CD4-positive, alpha-beta memory T cell (primary cell): ENCODE data around the gene DNAI4. TPM values are rescaled to one million over a fixed set of nuclear protein-coding genes. Genes with fewer than 3 reads are reported as not detected.
"Not testable (repeated sequence)": the region's sequence is repeated elsewhere in the genome, so short reads cannot be mapped to it uniquely, and the experiment has no call there.

Experiments used
- CTCF ChIA-PET: fragments of 350-600 bp; sonication (Branson Sonifier 250); formaldehyde crosslinking; loops from one replicate; lab custom pipeline; 2021; ENCODE audit warnings: inconsistent platforms; ENCODE audit not compliant: partially characterized antibody; lab: Charles Lee
- POLR2A ChIA-PET: fragments of 350-600 bp; sonication (Branson Sonifier 250); formaldehyde crosslinking; loops from one replicate; lab custom pipeline; 2021; ENCODE audit not compliant: partially characterized antibody; lab: Charles Lee
- DNase-seq, 5 donors: peaks; one replicate each; pipeline versions ENCODE4 v3.0.0 to v3.0.0-alpha.2; 2020 to 2022; ENCODE audit warnings: mixed read lengths in 1 of 5
- H3K27ac ChIP-seq: one replicate; pipeline ENCODE4 v1.7.0; 2013; ENCODE audit warnings: low read depth, low read length
- H3K27me3 ChIP-seq: 2 replicates; pipeline ENCODE4 v1.7.0; 2013; ENCODE audit warnings: mild to moderate bottlenecking, low read length, moderate library complexity; ENCODE audit not compliant: insufficient read depth
- H3K36me3 ChIP-seq: 2 replicates; pipeline ENCODE4 v1.7.0; 2013; ENCODE audit warnings: mild to moderate bottlenecking, low read length, moderate library complexity; ENCODE audit not compliant: insufficient read depth
- H3K4me1 ChIP-seq: 2 replicates; pipeline ENCODE4 v1.7.0; 2013; ENCODE audit warnings: mild to moderate bottlenecking, low read length, moderate library complexity; ENCODE audit not compliant: insufficient read depth
- H3K4me3 ChIP-seq, 2 donors: one replicate each; pipeline ENCODE4 v1.7.0; 2013; ENCODE audit warnings: low read length in 2 of 2, mild to moderate bottlenecking in 1 of 2
- H3K9me3 ChIP-seq, 2 donors: one replicate each; pipeline ENCODE4 v1.7.0; 2013; ENCODE audit warnings: low read length in 2 of 2, control low read depth in 1 of 2; ENCODE audit not compliant: control insufficient read depth in 1 of 2
- H3K27ac Mint-ChIP-seq, 7 donors: one replicate each; pipeline ENCODE4 v1.8.0; 2020 to 2021; ENCODE audit warnings: mixed read lengths in 7 of 7, mild to moderate bottlenecking in 6 of 7, inconsistent platforms in 3 of 7, moderate library complexity in 3 of 7
- H3K27me3 Mint-ChIP-seq, 2 donors: one replicate each; pipeline ENCODE4 v1.8.0; 2020 to 2021; ENCODE audit warnings: mixed read lengths in 2 of 2
- H3K36me3 Mint-ChIP-seq, 2 donors: one replicate each; pipeline ENCODE4 v1.8.0; 2020 to 2021; ENCODE audit warnings: mixed read lengths in 2 of 2, inconsistent platforms in 1 of 2, mild to moderate bottlenecking in 1 of 2
- H3K4me1 Mint-ChIP-seq, 4 donors: one replicate each; pipeline ENCODE4 v1.8.0; 2020 to 2021; ENCODE audit warnings: mixed read lengths in 4 of 4, mild to moderate bottlenecking in 1 of 4
- H3K4me3 Mint-ChIP-seq, 8 donors: one replicate each; pipeline ENCODE4 v1.8.0; 2020 to 2021; ENCODE audit warnings: mixed read lengths in 8 of 8, mild to moderate bottlenecking in 7 of 8, moderate library complexity in 6 of 8, inconsistent platforms in 3 of 8
- H3K9me3 Mint-ChIP-seq, 8 donors: one replicate each; pipeline ENCODE4 v1.8.0; 2020 to 2021; ENCODE audit warnings: mixed read lengths in 8 of 8, mild to moderate bottlenecking in 5 of 8, inconsistent platforms in 3 of 8, moderate library complexity in 1 of 8
- intact Hi-C: fragments of 100-400 bp; cut with micrococcal nuclease; formaldehyde crosslinking; loops from one replicate; pipeline ENCODE4 v1.15.1; 2023
- polyA plus RNA-seq, 2 donors: library from polyadenylated mRNA; unstranded; fragments of 300-500 nt; fragmentation: Illumina TruSeq; gene quantifications; one replicate each; pipeline ENCODE4 v1.2.3, GENCODE V29; 2021
- total RNA-seq, 2 experiments: library from RNA; stranded (reverse); gene quantifications; one replicate each; pipeline ENCODE4 v1.2.3, GENCODE V29; 2021

DNAI4 gene
- total and polyA plus RNA-seq, 4 experiments from 2014 or later, result 1.3 to 11.4 (median 5.0) TPM

- Mint-ChIP-seq H3K9me3 (no peaks in the 10 kb centered on the region), H3K36me3 (no peaks in the 10 kb centered on the region), H3K27me3 (no peaks in the 10 kb centered on the region), H3K4me1 (peaks cover 11 to 22% (median 13%) of the 10 kb centered on the region in 4 donors), H3K4me3 (peak overlapping the region in 1 of 8 donors; percentile 7), H3K27ac (no peak overlapping the region)
- H3K27ac ChIP-seq, result no peak overlapping the region
- no peak for DNase-seq
- ChIA-PET CTCF (interaction anchor here (0.9 to 1.3 kb wide), 4 partner anchors 22 to 362 kb away, joined by 3 read pairs; no protein-coding TSS in a partner anchor), POLR2A (interaction anchor here (1.0 kb wide), 2 partner anchors 142 to 143 kb away, joined by 3 read pairs; no protein-coding TSS in a partner anchor)
- H3K36me3 ChIP-seq, result no peaks in the 10 kb centered on the region
- intact Hi-C loops, result no loop called here
- H3K9me3 ChIP-seq, result no peaks in the 10 kb centered on the region
- H3K4me1 ChIP-seq, result peaks cover 11% of the 10 kb centered on the region
- no peaks in the 10 kb centered on the region for H3K27me3 ChIP-seq
- no peak overlapping the region for H3K4me3 ChIP-seq
Measured at GRCh38 chr1:66787641-66788040, 137.0 kb downstream of the DNAI4 start.

GRCh38 chr1:66785800-66786199 is 138.9 kb downstream of the DNAI4 start:
- CTCF ChIA-PET, intact Hi-C loops, DNase-seq, H3K4me3 Mint-ChIP-seq, H3K36me3 Mint-ChIP-seq, H3K36me3 ChIP-seq, H3K9me3 ChIP-seq, H3K27me3 Mint-ChIP-seq, H3K27ac ChIP-seq, H3K27ac Mint-ChIP-seq, H3K27me3 ChIP-seq, H3K4me3 ChIP-seq, H3K9me3 Mint-ChIP-seq, POLR2A ChIA-PET: not testable (repeated sequence)
- peaks cover 11% of the 10 kb centered on the region for H3K4me1 ChIP-seq
- H3K4me1 Mint-ChIP-seq, result peaks cover 11 to 22% (median 12%) of the 10 kb centered on the region in 4 donors

GRCh38 chr1:66779475-66780078 is 145.1 kb downstream of the DNAI4 start:
- no peaks in the 10 kb centered on the region for H3K27me3 ChIP-seq
- H3K4me1 ChIP-seq, result no peaks in the 10 kb centered on the region
- intact Hi-C loops, result no loop called here
- no peak for DNase-seq
- CTCF ChIA-PET, result interaction anchor here (1.0 to 1.5 kb wide), 2 partner anchors 10 to 17 kb away, joined by 3 to 6 read pairs; no protein-coding TSS in a partner anchor
- Mint-ChIP-seq H3K4me1 (peaks cover 0 to 4% (median 0%) of the 10 kb centered on the region in 4 donors), H3K27me3 (peaks cover 3 to 12% of the 10 kb centered on the region in 2 donors), H3K4me3 (no peak overlapping the region), H3K36me3 (no peaks in the 10 kb centered on the region), H3K27ac (peak overlapping the region in 3 of 7 donors; percentile 4 to 44 (median 15)), H3K9me3 (peaks cover 0 to 5% (median 0%) of the 10 kb centered on the region in 8 donors)
- no peaks in the 10 kb centered on the region for H3K36me3 ChIP-seq
- POLR2A ChIA-PET, result no interaction called here
- no peak overlapping the region for H3K27ac ChIP-seq
- H3K4me3 ChIP-seq, result no peak overlapping the region
- no peaks in the 10 kb centered on the region for H3K9me3 ChIP-seq

GRCh38 chr1:66778969-66779368 is 145.7 kb downstream of the DNAI4 start:
- no peak for DNase-seq
- Mint-ChIP-seq H3K27me3 (peaks cover 3 to 12% of the 10 kb centered on the region in 2 donors), H3K27ac (no peak overlapping the region), H3K9me3 (peaks cover 0 to 5% (median 0%) of the 10 kb centered on the region in 8 donors), H3K36me3 (no peaks in the 10 kb centered on the region), H3K4me1 (peaks cover 0 to 4% (median 0%) of the 10 kb centered on the region in 4 donors), H3K4me3 (peak overlapping the region in 1 of 8 donors; percentile 54)
- Histone ChIP-seq H3K4me3 (no peak overlapping the region), H3K27me3 (no peaks in the 10 kb centered on the region), H3K9me3 (no peaks in the 10 kb centered on the region), H3K36me3 (no peaks in the 10 kb centered on the region), H3K27ac (no peak overlapping the region), H3K4me1 (no peaks in the 10 kb centered on the region)
- ChIA-PET POLR2A (no interaction called here), CTCF (interaction anchor here (1.0 to 1.5 kb wide), 2 partner anchors 9 to 16 kb away, joined by 3 to 6 read pairs; no protein-coding TSS in a partner anchor)
- intact Hi-C loops, result no loop called here

GRCh38 chr1:66778266-66778665 is 146.4 kb downstream of the DNAI4 start:
- no peak overlapping the region for H3K4me3 ChIP-seq
- CTCF ChIA-PET, result interaction anchor here (1.5 kb wide), 2 partner anchors 11 to 13 kb away, joined by 3 to 4 read pairs; no protein-coding TSS in a partner anchor
- intact Hi-C loops, result no loop called here
- POLR2A ChIA-PET, result no interaction called here
- Mint-ChIP-seq H3K36me3 (no peaks in the 10 kb centered on the region), H3K9me3 (peaks cover 0 to 5% (median 0%) of the 10 kb centered on the region in 8 donors), H3K4me1 (peaks cover 0 to 4% (median 0%) of the 10 kb centered on the region in 4 donors), H3K27ac (no peak overlapping the region), H3K4me3 (no peak overlapping the region), H3K27me3 (peaks cover 3 to 12% of the 10 kb centered on the region in 2 donors)
- H3K9me3 ChIP-seq, result no peaks in the 10 kb centered on the region
- H3K4me1 ChIP-seq, result no peaks in the 10 kb centered on the region
- DNase-seq, result no peak
- H3K27ac ChIP-seq, result no peak overlapping the region
- H3K27me3 ChIP-seq, result no peaks in the 10 kb centered on the region
- H3K36me3 ChIP-seq, result no peaks in the 10 kb centered on the region

GRCh38 chr1:66777831-66778230 is 146.8 kb downstream of the DNAI4 start:
- H3K9me3 ChIP-seq, result no peaks in the 10 kb centered on the region
- H3K27me3 Mint-ChIP-seq, result peaks cover 3 to 12% of the 10 kb centered on the region in 2 donors

GRCh38 chr1:66775646-66776045 is 149.0 kb downstream of the DNAI4 start:
- Histone ChIP-seq H3K9me3 (no peaks in the 10 kb centered on the region), H3K36me3 (no peaks in the 10 kb centered on the region), H3K4me3 (no peak overlapping the region), H3K27ac (no peak overlapping the region), H3K4me1 (peaks cover 3% of the 10 kb centered on the region), H3K27me3 (no peaks in the 10 kb centered on the region)
- H3K27ac Mint-ChIP-seq, result no peak overlapping the region
- intact Hi-C loops, result no loop called here
- H3K9me3 Mint-ChIP-seq, result peaks cover 0 to 5% (median 0%) of the 10 kb centered on the region in 8 donors
- no peak overlapping the region for H3K4me3 Mint-ChIP-seq
- no peaks in the 10 kb centered on the region for H3K36me3 Mint-ChIP-seq
- CTCF ChIA-PET, result no interaction called here
- no peak for DNase-seq
- H3K4me1 Mint-ChIP-seq, result peaks cover 2 to 11% (median 3%) of the 10 kb centered on the region in 4 donors
- POLR2A ChIA-PET, result no interaction called here
- peaks cover 3 to 12% of the 10 kb centered on the region in 2 donors for H3K27me3 Mint-ChIP-seq

More at GRCh38 chr1:66777831-66778230, 146.8 kb downstream of the DNAI4 start:
- Mint-ChIP-seq H3K4me3 (no peak overlapping the region), H3K9me3 (peaks cover 0 to 5% (median 0%) of the 10 kb centered on the region in 8 donors), H3K4me1 (peaks cover 0 to 4% (median 0%) of the 10 kb centered on the region in 4 donors), H3K36me3 (no peaks in the 10 kb centered on the region), H3K27ac (no peak overlapping the region)
- intact Hi-C loops, result no loop called here
- Histone ChIP-seq H3K27ac (no peak overlapping the region), H3K4me1 (no peaks in the 10 kb centered on the region), H3K4me3 (no peak overlapping the region), H3K36me3 (no peaks in the 10 kb centered on the region), H3K27me3 (no peaks in the 10 kb centered on the region)
- POLR2A ChIA-PET, result no interaction called here
- CTCF ChIA-PET, result interaction anchor here (1.5 to 1.7 kb wide), 3 partner anchors 11 to 434 kb away, joined by 3 to 4 read pairs (median 3); no protein-coding TSS in a partner anchor
- DNase-seq, result no peak
